HepG2 (cell line): ENCODE measurements around the gene SBNO1. TPM values are rescaled to one million over a fixed set of nuclear protein-coding genes. Genes with fewer than 3 reads are reported as not detected.

Experiments
- ARID2 ChIP-seq: sonication (generic); formaldehyde crosslinking; IDR thresholded peaks from 2 replicates; pipeline ENCODE4 v1.8.1; 2022; ENCODE audit warnings: mild to moderate bottlenecking, missing genetic modification reagents, borderline replicate concordance
- ESRRA ChIP-seq: sonication (generic); formaldehyde crosslinking; IDR thresholded peaks from 2 replicates; pipeline ENCODE4 v1.5.1; 2020; ENCODE audit warnings: mild to moderate bottlenecking, low read depth, missing genetic modification reagents
- EZH2 ChIP-seq: conservative IDR thresholded peaks from 2 replicates; pipeline ENCODE4 v1.6.1; 2012; ENCODE audit warnings: mild to moderate bottlenecking, low read depth, low read length, moderate library complexity
- POLR2AphosphoS5 ChIP-seq: IDR thresholded peaks from 2 replicates; pipeline ENCODE4 v1.6.1; 2012; ENCODE audit warnings: low read depth, low read length
- RBFOX2 ChIP-seq: fragments of 200-400 bp; formaldehyde crosslinking; IDR thresholded peaks from 2 replicates; pipeline ENCODE4 v1.6.1; 2017; ENCODE audit warnings: low read depth, mild to moderate bottlenecking, low read length
- SYNCRIP ChIP-seq: fragments of 200-400 bp; formaldehyde crosslinking; IDR thresholded peaks from 2 replicates; pipeline ENCODE4 v1.6.1; 2018; ENCODE audit warnings: mild to moderate bottlenecking, low read depth, low read length; ENCODE audit not compliant: insufficient read depth
- ZFAT ChIP-seq: sonication (generic); formaldehyde crosslinking; conservative IDR thresholded peaks from 2 replicates; pipeline ENCODE4 v1.8.1; 2023; ENCODE audit warnings: missing genetic modification reagents, inconsistent platforms
- ZNF234 ChIP-seq: sonication (generic); formaldehyde crosslinking; conservative IDR thresholded peaks from 2 replicates; pipeline ENCODE4 v1.5.1; 2020; ENCODE audit warnings: mild to moderate bottlenecking, missing genetic modification reagents
- polyA plus RNA-seq, 8 experiments: library from polyadenylated mRNA; depleted of rRNA in 3 of 8; stranded (reverse) in 7 of 8; unstranded in 1 of 8; fragments of >200 nt; fragmentation: Illumina TruSeq in 4 of 8; extraction: Trizol in 4 of 8; gene quantifications; 2 replicates each; pipeline versions ENCODE4 v1.2.1 to v1.2.3, GENCODE V29; 2011 to 2016; ENCODE audit warnings: low read depth in 4 of 8, missing spikeins in 1 of 8, mixed read lengths in 1 of 8; ENCODE audit not compliant: insufficient read depth in 1 of 8
- total RNA-seq, 5 experiments: library from RNA; depleted of rRNA; stranded (reverse); fragments of >200 nt; fragmentation: Illumina TruSeq; extraction: Trizol; gene quantifications; 2 replicates each; pipeline ENCODE4 v1.2.3, GENCODE V29; 2016; ENCODE audit warnings: low read depth in 1 of 5
- TF ChIP-seq, protein P1 (sequence below): sonication (generic); formaldehyde crosslinking; IDR thresholded peaks from 2 replicates; pipeline ENCODE4 v1.5.1; 2020; ENCODE audit warnings: missing genetic modification reagents, mild to moderate bottlenecking, borderline replicate concordance
- TF ChIP-seq, protein P2 (sequence below): sonication (generic); formaldehyde crosslinking; IDR thresholded peaks from 2 replicates; pipeline ENCODE4 v1.4.0; 2020; ENCODE audit warnings: mild to moderate bottlenecking, missing genetic modification reagents
- TF ChIP-seq, protein P3 (sequence below): sonication (generic); formaldehyde crosslinking; IDR thresholded peaks from 2 replicates; pipeline ENCODE4 v1.4.0; 2020; ENCODE audit warnings: missing genetic modification reagents, borderline replicate concordance
- TF ChIP-seq, protein P4 (sequence below): sonication (generic); formaldehyde crosslinking; IDR thresholded peaks from 2 replicates; pipeline ENCODE4 v1.4.0; 2020; ENCODE audit warnings: missing genetic modification reagents, mild to moderate bottlenecking, borderline replicate concordance
- TF ChIP-seq, protein P5 (sequence below): fragments of 450-650 bp; IDR thresholded peaks from 2 replicates; pipeline ENCODE4 v1.6.1; 2017
- TF ChIP-seq, protein P6 (sequence below): sonication (generic); formaldehyde crosslinking; IDR thresholded peaks from 2 replicates; pipeline ENCODE4 v1.8.0; 2022; ENCODE audit warnings: mild to moderate bottlenecking, missing genetic modification reagents
- TF ChIP-seq, protein P7 (sequence below): IDR thresholded peaks from 2 replicates; pipeline ENCODE4 v1.6.1; 2012; ENCODE audit warnings: low read length, improper control_type of control experiment

SBNO1 gene
- total and polyA plus RNA-seq, 2 of the 13 experiments (the other 11 are each of a cell fraction or from before 2014, with no cell fraction given): 10.9 to 40.2 TPM

DNA sequence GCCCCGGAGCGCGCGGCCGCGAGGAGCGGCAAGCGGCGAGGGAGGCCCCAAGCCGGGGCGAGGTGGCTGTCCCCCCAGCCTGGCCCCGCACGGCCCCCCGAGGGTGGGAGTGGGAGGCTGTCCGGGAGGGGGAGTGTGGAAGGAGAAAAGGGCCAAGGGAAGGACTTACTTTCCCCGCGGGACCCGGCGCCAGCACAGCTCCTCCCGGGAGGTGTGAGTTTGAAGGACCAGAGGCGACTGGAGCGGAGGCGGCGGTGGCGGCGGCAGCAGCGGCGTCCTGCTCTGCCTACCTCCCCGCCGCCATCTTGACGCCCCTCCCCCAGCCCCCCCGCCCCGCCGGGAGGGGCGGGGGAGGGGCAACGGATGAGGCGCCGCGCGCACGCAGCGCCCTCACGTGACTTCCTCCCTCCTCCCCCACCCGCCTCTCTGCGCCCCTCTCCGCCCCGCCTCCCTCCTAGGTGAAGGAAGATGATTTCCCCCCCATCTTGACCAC is at the start of gene SBNO1 (continued):
- TF ChIP-seq, protein P1, sequence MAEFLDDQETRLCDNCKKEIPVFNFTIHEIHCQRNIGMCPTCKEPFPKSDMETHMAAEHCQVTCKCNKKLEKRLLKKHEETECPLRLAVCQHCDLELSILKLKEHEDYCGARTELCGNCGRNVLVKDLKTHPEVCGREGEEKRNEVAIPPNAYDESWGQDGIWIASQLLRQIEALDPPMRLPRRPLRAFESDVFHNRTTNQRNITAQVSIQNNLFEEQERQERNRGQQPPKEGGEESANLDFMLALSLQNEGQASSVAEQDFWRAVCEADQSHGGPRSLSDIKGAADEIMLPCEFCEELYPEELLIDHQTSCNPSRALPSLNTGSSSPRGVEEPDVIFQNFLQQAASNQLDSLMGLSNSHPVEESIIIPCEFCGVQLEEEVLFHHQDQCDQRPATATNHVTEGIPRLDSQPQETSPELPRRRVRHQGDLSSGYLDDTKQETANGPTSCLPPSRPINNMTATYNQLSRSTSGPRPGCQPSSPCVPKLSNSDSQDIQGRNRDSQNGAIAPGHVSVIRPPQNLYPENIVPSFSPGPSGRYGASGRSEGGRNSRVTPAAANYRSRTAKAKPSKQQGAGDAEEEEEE (CRISPR knock-in tag): no peak
- peak; percentile 61; the same call in 1 of the 2 replicates for TF ChIP-seq POLR2AphosphoS5
- TF ChIP-seq, protein P2, sequence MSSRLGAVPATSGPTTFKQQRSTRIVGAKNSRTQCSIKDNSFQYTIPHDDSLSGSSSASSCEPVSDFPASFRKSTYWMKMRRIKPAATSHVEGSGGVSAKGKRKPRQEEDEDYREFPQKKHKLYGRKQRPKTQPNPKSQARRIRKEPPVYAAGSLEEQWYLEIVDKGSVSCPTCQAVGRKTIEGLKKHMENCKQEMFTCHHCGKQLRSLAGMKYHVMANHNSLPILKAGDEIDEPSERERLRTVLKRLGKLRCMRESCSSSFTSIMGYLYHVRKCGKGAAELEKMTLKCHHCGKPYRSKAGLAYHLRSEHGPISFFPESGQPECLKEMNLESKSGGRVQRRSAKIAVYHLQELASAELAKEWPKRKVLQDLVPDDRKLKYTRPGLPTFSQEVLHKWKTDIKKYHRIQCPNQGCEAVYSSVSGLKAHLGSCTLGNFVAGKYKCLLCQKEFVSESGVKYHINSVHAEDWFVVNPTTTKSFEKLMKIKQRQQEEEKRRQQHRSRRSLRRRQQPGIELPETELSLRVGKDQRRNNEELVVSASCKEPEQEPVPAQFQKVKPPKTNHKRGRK (CRISPR knock-in tag): no peak
- no peak for TF ChIP-seq ZFAT
- TF ChIP-seq ZNF234 (CRISPR knock-in tag): no peak
- no peak for TF ChIP-seq SYNCRIP
- TF ChIP-seq, protein P3, sequence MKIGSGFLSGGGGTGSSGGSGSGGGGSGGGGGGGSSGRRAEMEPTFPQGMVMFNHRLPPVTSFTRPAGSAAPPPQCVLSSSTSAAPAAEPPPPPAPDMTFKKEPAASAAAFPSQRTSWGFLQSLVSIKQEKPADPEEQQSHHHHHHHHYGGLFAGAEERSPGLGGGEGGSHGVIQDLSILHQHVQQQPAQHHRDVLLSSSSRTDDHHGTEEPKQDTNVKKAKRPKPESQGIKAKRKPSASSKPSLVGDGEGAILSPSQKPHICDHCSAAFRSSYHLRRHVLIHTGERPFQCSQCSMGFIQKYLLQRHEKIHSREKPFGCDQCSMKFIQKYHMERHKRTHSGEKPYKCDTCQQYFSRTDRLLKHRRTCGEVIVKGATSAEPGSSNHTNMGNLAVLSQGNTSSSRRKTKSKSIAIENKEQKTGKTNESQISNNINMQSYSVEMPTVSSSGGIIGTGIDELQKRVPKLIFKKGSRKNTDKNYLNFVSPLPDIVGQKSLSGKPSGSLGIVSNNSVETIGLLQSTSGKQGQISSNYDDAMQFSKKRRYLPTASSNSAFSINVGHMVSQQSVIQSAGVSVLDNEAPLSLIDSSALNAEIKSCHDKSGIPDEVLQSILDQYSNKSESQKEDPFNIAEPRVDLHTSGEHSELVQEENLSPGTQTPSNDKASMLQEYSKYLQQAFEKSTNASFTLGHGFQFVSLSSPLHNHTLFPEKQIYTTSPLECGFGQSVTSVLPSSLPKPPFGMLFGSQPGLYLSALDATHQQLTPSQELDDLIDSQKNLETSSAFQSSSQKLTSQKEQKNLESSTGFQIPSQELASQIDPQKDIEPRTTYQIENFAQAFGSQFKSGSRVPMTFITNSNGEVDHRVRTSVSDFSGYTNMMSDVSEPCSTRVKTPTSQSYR (CRISPR knock-in tag): peak; percentile 59; the same call in 1 of the 2 replicates
- TF ChIP-seq, protein P4, sequence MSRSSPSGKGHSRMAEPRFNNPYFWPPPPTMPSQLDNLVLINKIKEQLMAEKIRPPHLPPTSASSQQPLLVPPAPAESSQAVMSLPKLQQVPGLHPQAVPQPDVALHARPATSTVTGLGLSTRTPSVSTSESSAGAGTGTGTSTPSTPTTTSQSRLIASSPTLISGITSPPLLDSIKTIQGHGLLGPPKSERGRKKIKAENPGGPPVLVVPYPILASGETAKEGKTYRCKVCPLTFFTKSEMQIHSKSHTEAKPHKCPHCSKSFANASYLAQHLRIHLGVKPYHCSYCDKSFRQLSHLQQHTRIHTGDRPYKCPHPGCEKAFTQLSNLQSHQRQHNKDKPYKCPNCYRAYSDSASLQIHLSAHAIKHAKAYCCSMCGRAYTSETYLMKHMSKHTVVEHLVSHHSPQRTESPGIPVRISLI (CRISPR knock-in tag): no peak
- TF ChIP-seq, protein P5, sequence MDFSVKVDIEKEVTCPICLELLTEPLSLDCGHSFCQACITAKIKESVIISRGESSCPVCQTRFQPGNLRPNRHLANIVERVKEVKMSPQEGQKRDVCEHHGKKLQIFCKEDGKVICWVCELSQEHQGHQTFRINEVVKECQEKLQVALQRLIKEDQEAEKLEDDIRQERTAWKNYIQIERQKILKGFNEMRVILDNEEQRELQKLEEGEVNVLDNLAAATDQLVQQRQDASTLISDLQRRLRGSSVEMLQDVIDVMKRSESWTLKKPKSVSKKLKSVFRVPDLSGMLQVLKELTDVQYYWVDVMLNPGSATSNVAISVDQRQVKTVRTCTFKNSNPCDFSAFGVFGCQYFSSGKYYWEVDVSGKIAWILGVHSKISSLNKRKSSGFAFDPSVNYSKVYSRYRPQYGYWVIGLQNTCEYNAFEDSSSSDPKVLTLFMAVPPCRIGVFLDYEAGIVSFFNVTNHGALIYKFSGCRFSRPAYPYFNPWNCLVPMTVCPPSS: no peak
- TF ChIP-seq EZH2: no peak
- no peak for TF ChIP-seq ESRRA
- TF ChIP-seq, protein P6, sequence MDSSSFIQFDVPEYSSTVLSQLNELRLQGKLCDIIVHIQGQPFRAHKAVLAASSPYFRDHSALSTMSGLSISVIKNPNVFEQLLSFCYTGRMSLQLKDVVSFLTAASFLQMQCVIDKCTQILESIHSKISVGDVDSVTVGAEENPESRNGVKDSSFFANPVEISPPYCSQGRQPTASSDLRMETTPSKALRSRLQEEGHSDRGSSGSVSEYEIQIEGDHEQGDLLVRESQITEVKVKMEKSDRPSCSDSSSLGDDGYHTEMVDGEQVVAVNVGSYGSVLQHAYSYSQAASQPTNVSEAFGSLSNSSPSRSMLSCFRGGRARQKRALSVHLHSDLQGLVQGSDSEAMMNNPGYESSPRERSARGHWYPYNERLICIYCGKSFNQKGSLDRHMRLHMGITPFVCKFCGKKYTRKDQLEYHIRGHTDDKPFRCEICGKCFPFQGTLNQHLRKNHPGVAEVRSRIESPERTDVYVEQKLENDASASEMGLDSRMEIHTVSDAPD: no peak
- TF ChIP-seq, protein P7, sequence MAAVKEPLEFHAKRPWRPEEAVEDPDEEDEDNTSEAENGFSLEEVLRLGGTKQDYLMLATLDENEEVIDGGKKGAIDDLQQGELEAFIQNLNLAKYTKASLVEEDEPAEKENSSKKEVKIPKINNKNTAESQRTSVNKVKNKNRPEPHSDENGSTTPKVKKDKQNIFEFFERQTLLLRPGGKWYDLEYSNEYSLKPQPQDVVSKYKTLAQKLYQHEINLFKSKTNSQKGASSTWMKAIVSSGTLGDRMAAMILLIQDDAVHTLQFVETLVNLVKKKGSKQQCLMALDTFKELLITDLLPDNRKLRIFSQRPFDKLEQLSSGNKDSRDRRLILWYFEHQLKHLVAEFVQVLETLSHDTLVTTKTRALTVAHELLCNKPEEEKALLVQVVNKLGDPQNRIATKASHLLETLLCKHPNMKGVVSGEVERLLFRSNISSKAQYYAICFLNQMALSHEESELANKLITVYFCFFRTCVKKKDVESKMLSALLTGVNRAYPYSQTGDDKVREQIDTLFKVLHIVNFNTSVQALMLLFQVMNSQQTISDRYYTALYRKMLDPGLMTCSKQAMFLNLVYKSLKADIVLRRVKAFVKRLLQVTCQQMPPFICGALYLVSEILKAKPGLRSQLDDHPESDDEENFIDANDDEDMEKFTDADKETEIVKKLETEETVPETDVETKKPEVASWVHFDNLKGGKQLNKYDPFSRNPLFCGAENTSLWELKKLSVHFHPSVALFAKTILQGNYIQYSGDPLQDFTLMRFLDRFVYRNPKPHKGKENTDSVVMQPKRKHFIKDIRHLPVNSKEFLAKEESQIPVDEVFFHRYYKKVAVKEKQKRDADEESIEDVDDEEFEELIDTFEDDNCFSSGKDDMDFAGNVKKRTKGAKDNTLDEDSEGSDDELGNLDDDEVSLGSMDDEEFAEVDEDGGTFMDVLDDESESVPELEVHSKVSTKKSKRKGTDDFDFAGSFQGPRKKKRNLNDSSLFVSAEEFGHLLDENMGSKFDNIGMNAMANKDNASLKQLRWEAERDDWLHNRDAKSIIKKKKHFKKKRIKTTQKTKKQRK: no peak
- TF ChIP-seq ARID2 (CRISPR knock-in tag): no peak
- peak; percentile 79 for TF ChIP-seq RBFOX2
